Liver (tissue), 9 donors: ENCODE results near the gene TCEA3. TPM values are rescaled to one million over a fixed set of nuclear protein-coding genes. Genes with fewer than 3 reads are reported as not detected.

Experiments
- DNase-seq: peaks from one replicate; pipeline ENCODE4 v3.0.0-alpha.2; 2017; ENCODE audit warnings: low spot score
- H3K27ac ChIP-seq, 2 donors: one replicate each; pipeline ENCODE4 v1.7.0; 2013; ENCODE audit warnings: inconsistent platforms in 2 of 2, low read length in 2 of 2, control low read depth in 1 of 2, low read depth in 1 of 2, mild to moderate bottlenecking in 1 of 2
- H3K27me3 ChIP-seq, 4 donors: one replicate each; pipeline versions ENCODE4 v1.6.1 to v1.7.0; 2013; ENCODE audit warnings: low read length in 3 of 4, inconsistent platforms in 1 of 4, mild to moderate bottlenecking in 1 of 4, moderate library complexity in 1 of 4; ENCODE audit not compliant: control insufficient read depth in 4 of 4, insufficient read depth in 4 of 4
- H3K36me3 ChIP-seq, 4 donors: one replicate each; pipeline versions ENCODE4 v1.6.1 to v1.7.0; 2013; ENCODE audit warnings: low read length in 3 of 4, mild to moderate bottlenecking in 3 of 4, low read depth in 1 of 4, moderate library complexity in 1 of 4; ENCODE audit not compliant: control insufficient read depth in 4 of 4, insufficient read depth in 3 of 4
- H3K4me1 ChIP-seq, 4 donors: one replicate each; pipeline versions ENCODE4 v1.6.1 to v1.7.0; 2013; ENCODE audit warnings: low read length in 3 of 4, mild to moderate bottlenecking in 3 of 4, moderate library complexity in 1 of 4; ENCODE audit not compliant: control insufficient read depth in 4 of 4, insufficient read depth in 4 of 4
- H3K4me3 ChIP-seq, 3 donors: one replicate each; pipeline versions ENCODE4 v1.6.1 to v1.7.0; 2013; ENCODE audit warnings: low read length in 3 of 3, control low read depth in 1 of 3, low read depth in 1 of 3, mild to moderate bottlenecking in 1 of 3
- H3K9ac ChIP-seq, 2 donors: one replicate each; pipeline ENCODE4 v1.7.0; 2013; ENCODE audit warnings: low read length in 2 of 2, mild to moderate bottlenecking in 2 of 2, moderate library complexity in 2 of 2, control low read depth in 1 of 2, low read depth in 1 of 2
- H3K9me3 ChIP-seq, 4 donors: one replicate each; pipeline versions ENCODE4 v1.6.1 to v1.7.0; 2013; ENCODE audit warnings: low read length in 3 of 4; ENCODE audit not compliant: control insufficient read depth in 4 of 4
- CTCF ChIP-seq: fragments of 150-350 bp; IDR thresholded peaks from 2 replicates; pipeline ENCODE4 v1.5.1; 2017; ENCODE audit warnings: improper control_type of control experiment, low read depth, low read length; ENCODE audit not compliant: missing input control
- EGR1 ChIP-seq, 2 donors: IDR thresholded peaks; 2 replicates each; pipeline ENCODE4 v1.6.1; 2016 to 2018; ENCODE audit warnings: antibody characterized with exemption in 2 of 2, low read depth in 2 of 2
- FOXA1 ChIP-seq: IDR thresholded peaks from 2 replicates; pipeline ENCODE4 v1.6.1; 2016; ENCODE audit warnings: antibody characterized with exemption
- FOXA2 ChIP-seq: IDR thresholded peaks from 2 replicates; pipeline ENCODE4 v1.6.1; 2016; ENCODE audit warnings: antibody characterized with exemption
- GABPA ChIP-seq, 2 donors: IDR thresholded peaks in 1 of 2; conservative IDR thresholded peaks in 1 of 2; 2 replicates each; pipeline ENCODE4 v1.6.1; 2016; ENCODE audit warnings: antibody characterized with exemption in 2 of 2, mild to moderate bottlenecking in 1 of 2, moderate library complexity in 1 of 2
- HNF4A ChIP-seq, 2 donors: conservative IDR thresholded peaks; 2 replicates each; pipeline ENCODE4 v1.6.1; 2016; ENCODE audit warnings: antibody characterized with exemption in 2 of 2, mild to moderate bottlenecking in 2 of 2
- HNF4G ChIP-seq: IDR thresholded peaks from 2 replicates; pipeline ENCODE4 v1.6.1; 2016; ENCODE audit warnings: antibody characterized with exemption
- JUND ChIP-seq, 2 donors: IDR thresholded peaks; 2 replicates each; pipeline ENCODE4 v1.6.1; 2016; ENCODE audit warnings: antibody characterized with exemption in 2 of 2
- MAX ChIP-seq: IDR thresholded peaks from 2 replicates; pipeline ENCODE4 v1.6.1; 2016; ENCODE audit warnings: antibody characterized with exemption
- NR2F2 ChIP-seq: IDR thresholded peaks from 2 replicates; pipeline ENCODE4 v1.6.1; 2016; ENCODE audit warnings: antibody characterized with exemption
- RAD21 ChIP-seq, 2 donors: IDR thresholded peaks; 2 replicates each; pipeline ENCODE4 v1.6.1; 2016; ENCODE audit warnings: antibody characterized with exemption in 2 of 2, mild to moderate bottlenecking in 2 of 2
- REST ChIP-seq: IDR thresholded peaks from 2 replicates; pipeline ENCODE4 v1.6.1; 2016; ENCODE audit warnings: antibody characterized with exemption, mild to moderate bottlenecking
- RXRA ChIP-seq, 2 donors: IDR thresholded peaks; 2 replicates each; pipeline ENCODE4 v1.6.1; 2017 to 2018; ENCODE audit warnings: antibody characterized with exemption in 2 of 2, mild to moderate bottlenecking in 1 of 2
- SP1 ChIP-seq: IDR thresholded peaks from 2 replicates; pipeline ENCODE4 v1.6.1; 2018; ENCODE audit warnings: antibody characterized with exemption, mild to moderate bottlenecking
- TAF1 ChIP-seq: conservative IDR thresholded peaks from 2 replicates; pipeline ENCODE4 v1.6.1; 2016; ENCODE audit warnings: antibody characterized with exemption, mild to moderate bottlenecking
- YY1 ChIP-seq: IDR thresholded peaks from 2 replicates; pipeline ENCODE4 v1.6.1; 2016; ENCODE audit warnings: antibody characterized with exemption, mild to moderate bottlenecking
- ZBTB33 ChIP-seq: IDR thresholded peaks from 2 replicates; pipeline ENCODE4 v1.6.1; 2016; ENCODE audit warnings: antibody characterized with exemption
- WGBS: extraction: QIAGEN DNeasy Blood & Tissue Kit; methylation state at CpG from one replicate; pipeline ENCODE4 v1.1.7; 2013; 5-methylcytosine and 5-hydroxymethylcytosine counted together
- polyA plus RNA-seq, 2 donors: library from polyadenylated mRNA; stranded (reverse) in 1 of 2; unstranded in 1 of 2; fragments of 200-250 nt in 1 of 2; fragments of >200 nt in 1 of 2; fragmentation: Nextera tagmentation in 1 of 2; extraction: Ambion mirVana in 1 of 2; gene quantifications; one replicate each; pipeline versions ENCODE4 v1.2.1 to v1.2.3, GENCODE V29; 2013 to 2015
- total RNA-seq, 2 donors: library from RNA; depleted of rRNA; stranded (reverse); fragments of >200 nt; gene quantifications; one replicate each; pipeline ENCODE4 v1.2.3, GENCODE V29; 2014
- TF ChIP-seq, protein P1 (sequence below): IDR thresholded peaks from 2 replicates; pipeline ENCODE4 v1.6.1; 2016; ENCODE audit warnings: antibody characterized with exemption
- donor health status: healthy.
- donor health status: healthy.
- donor health status: healthy.
- donor health status: healthy.
- donor health status: healthy.

The TCEA3 gene
- total and polyA plus RNA-seq, 4 donors, result 29.6 to 142 (median 47.6) TPM

DNA sequence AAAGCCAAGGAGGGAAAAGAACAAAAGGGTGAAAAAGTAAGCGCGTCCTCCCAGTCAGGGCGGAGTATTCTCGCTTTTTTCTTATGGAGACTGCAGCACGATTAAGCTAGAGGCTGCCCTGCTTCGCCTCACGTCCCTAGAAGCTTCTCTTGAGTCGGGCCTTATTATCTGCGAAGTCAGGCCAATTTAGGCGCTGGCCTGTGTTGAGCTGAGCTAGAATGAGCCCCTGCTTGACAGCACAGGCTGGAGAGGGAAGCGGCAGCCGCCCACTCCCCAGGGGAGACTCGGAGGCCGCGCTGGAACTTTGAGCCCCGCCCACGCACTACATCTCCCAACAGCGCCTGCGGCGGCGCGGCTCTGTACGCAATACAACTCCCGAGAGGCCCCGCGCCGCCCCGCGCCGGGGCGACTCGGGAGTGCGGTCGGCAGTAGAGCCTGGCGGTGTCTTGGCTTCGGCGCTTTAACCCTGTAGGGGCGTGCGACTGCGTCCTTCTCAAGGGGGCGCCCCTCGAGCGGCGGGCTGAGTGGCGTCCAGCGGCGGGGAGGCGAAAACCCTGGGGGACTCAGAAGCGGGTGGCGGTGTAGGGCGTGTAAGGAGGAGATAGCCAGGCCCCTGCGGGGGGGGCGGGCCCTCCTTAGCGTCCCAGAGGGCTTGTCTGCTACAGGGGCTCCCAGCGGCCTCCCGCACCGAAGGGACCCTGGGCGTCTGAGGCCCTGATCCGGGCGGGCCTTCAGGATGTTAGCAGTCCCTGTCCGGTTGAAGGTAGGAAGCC lies 55.8 kb downstream of the TCEA3 start:
- peak overlapping the region; percentile 81 to 88 (median 88) for H3K4me3 ChIP-seq
- H3K4me1 ChIP-seq, result peaks cover 3 to 34% (median 29%) of the 10 kb centered on the region in 4 donors
- TF ChIP-seq RXRA (IDR thresholded peaks at IDR 0.05) (no peak), SP1 (no peak), CTCF (no peak), YY1 (no peak), REST (no peak), ZBTB33 (peak; percentile 48), MAX (no peak), HNF4G (no peak), FOXA1 (no peak), FOXA2 (no peak), HNF4A (conservative IDR thresholded peaks at IDR 0.05) (peak; percentile 26 to 27), RAD21 (IDR thresholded peaks at IDR 0.05) (peak; percentile 35 to 39), NR2F2 (no peak), GABPA (IDR thresholded peaks at IDR 0.05 in 1 of 2, conservative IDR thresholded peaks at IDR 0.05 in 1 of 2) (no peak), EGR1 (IDR thresholded peaks at IDR 0.05; ENCODE audit: low read depth in 2 of 2) (peak; percentile 95), TAF1 (peak; percentile 53), JUND (IDR thresholded peaks at IDR 0.05) (no peak)
- TF ChIP-seq, protein P1, sequence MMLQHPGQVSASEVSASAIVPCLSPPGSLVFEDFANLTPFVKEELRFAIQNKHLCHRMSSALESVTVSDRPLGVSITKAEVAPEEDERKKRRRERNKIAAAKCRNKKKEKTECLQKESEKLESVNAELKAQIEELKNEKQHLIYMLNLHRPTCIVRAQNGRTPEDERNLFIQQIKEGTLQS, result no peak
- WGBS, result under 1% methylated on average over 61 of the region's 61 CpGs
- peak overlapping the region; percentile 98 to 100 for H3K9ac ChIP-seq
- no peaks in the 10 kb centered on the region for H3K27me3 ChIP-seq
- H3K27ac ChIP-seq, result peak overlapping the region; percentile 100
- H3K9me3 ChIP-seq, result peaks cover under 1 to 11% (median 4%) of the 10 kb centered on the region in 4 donors
- peaks cover 0 to 10% (median 8%) of the 10 kb centered on the region in 4 donors for H3K36me3 ChIP-seq
- peak; percentile 89 for DNase-seq
